GM21515 (cell line): ENCODE measurements around the gene RGP1.

Experiments
- ATAC-seq: cut with Tn5 transposase; IDR thresholded peaks from one replicate; pipeline ENCODE4 v1.9.1; 2021; ENCODE audit not compliant: unreplicated experiment

The RGP1 gene, protein sequence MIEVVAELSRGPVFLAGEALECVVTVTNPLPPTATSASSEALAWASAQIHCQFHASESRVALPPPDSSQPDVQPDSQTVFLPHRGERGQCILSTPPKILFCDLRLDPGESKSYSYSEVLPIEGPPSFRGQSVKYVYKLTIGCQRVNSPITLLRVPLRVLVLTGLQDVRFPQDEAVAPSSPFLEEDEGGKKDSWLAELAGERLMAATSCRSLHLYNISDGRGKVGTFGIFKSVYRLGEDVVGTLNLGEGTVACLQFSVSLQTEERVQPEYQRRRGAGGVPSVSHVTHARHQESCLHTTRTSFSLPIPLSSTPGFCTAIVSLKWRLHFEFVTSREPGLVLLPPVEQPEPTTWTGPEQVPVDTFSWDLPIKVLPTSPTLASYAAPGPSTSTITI

DNA sequence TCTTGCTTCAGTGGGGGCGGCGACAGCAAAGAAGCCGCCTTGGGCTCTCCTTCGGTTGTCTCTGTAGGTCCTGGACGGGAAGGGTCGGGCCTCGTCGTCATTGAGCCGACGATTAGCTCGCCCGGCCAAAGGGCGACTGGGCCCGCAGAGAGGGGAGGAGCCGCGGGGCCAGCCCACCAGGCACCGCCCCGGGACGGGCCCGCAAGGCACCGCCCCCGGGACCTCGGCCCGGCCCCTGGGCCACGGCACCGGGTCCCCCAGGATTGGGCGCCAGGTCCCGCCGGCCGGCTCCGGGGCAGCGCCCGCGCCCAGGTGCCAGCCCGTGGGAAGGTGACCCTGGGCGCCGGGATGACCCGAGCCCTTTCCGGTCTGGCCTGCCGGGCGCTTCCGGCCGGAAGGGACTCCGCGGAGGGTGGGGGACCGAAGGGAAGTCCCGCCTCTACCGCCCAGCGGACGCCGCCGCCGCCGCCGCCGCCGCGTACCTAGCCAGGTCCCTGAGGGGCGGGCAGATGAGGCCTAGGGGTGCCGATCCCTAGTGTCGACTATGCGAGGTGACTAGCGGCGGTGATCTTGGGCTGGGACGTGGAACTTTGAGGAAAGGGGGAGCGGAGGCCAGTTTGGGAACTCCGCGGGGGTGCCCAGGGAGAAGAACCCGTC lies at the start of gene RGP1, which contains the start of gene GBA2:
Gene RGP1 (plus strand): TSS at position 430 of the 657 bp plus-strand sequence. CDS start 469 bp downstream, outside the sequence.
Gene GBA2 (minus strand): TSS at position 371 of the 657 bp plus-strand sequence. CDS start 524 bp downstream, outside the sequence.
- ATAC-seq = peak; percentile 77

DNA sequence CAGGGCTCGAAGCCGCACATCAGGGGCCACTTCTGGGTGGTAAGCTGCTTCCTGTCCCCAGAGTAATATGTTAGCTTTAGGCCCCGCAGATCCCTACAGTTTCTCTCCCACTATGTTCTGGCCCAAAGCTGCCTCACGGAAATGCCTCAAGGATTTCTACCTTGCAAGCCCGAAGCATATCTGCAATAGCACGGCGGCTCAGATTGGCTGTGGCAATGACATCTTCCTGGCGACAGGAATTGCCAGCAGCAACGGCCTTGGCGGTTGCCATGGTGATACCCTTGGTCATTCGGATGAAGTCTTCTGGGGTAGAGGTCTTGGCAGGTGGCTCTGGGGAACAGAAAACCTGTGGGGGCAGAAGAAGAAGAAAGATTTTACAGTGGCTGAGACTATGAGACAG lies 49.1 kb upstream of the RGP1 start:
- ATAC-seq = no peak

DNA sequence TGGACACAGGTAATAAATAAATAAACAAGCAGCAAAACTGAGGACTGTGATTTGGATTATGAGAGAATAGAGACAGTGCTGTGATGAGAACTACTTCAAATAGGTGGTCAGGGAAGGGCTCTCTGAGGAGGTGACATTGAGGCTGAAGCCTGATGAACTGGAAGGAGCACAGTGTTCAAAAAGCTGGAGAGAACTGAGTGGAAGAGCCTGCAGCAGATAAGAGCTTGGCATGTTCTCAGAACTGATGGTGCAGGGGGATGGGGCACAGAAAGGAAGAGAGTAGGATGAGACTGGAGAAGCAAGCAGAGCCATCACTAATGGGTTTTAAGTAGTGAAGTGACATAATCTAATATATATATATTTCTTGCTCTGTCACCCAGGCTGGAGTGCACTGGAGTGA lies 48.1 kb upstream of the RGP1 start:
- no peak for ATAC-seq

DNA sequence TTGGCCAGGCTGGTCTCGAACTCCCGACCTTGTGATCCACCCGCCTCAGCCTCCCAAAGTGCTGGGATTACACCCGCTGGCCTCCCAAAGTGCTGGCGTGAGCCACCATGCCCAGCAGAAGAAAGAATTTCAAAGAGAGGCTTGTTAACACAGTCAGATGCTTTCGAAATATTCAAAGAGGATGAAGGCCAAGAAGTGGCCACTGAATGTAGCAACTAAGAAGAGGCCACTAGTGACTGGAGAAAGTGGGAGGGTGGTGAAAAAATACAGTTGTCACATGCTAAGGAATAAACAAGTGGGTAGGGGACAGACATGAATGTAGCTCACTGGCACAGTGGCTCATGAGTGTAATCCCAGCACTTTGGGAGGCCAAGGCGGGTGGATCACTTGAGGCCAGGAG lies 46.4 kb upstream of the RGP1 start:
- ATAC-seq = no peak

DNA sequence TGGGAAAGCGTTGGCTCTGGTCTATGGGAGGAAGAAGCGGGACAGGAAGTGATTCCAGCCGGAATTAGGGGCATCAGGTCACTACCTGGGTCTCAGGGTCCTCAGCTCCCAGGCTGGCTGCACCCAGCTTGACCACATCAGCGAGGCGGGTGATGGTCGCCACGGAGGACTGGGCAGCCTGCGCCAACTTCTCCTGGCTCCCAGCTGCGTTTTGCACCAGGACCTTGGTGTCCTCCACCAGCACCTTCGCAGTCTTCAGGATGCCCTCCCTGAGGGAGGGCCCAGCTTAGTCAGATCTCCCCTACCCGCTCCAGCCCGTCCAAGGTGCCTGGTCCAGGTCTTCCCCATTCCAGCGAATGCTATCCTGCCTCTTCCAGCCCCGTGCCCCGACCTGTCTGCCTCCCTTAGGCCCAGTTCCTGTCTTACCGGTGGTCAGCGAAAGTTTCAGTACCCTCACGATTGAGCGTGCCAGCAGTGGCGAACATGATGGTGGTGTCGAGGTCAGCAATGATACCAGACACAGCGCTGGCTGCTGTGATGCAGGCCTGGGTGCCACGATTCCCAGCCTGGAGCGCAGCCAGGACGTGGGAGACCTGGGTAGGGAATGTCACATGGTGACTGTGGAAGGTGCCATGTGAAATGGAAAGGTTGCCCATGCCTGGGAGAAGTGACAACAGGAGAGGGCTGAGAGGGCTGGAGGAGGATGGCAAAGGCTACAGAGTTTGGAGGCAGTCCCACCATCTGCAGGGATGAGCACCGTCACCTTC lies 45.0 kb upstream of the RGP1 start:
- no peak for ATAC-seq

DNA sequence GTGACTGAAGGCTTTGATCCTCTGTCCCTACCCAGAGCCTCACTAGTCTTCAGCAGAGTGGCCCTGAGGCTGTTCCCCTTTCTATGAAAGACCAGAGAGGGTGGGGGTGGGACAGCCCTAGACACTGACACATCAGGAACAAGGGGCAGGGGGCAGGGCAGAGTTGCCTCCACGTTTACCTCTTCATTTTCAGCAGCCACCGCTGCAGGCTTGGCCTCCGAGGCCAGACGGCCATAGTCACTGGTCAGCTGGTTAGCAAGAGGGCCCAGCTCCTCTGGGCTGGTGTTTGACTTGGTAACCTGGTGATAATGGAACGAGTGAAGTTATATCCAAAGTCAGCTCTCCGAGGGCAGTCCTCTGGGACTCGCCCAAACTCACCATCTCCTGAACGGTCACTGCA lies 43.7 kb upstream of the RGP1 start:
- ATAC-seq = no peak

DNA sequence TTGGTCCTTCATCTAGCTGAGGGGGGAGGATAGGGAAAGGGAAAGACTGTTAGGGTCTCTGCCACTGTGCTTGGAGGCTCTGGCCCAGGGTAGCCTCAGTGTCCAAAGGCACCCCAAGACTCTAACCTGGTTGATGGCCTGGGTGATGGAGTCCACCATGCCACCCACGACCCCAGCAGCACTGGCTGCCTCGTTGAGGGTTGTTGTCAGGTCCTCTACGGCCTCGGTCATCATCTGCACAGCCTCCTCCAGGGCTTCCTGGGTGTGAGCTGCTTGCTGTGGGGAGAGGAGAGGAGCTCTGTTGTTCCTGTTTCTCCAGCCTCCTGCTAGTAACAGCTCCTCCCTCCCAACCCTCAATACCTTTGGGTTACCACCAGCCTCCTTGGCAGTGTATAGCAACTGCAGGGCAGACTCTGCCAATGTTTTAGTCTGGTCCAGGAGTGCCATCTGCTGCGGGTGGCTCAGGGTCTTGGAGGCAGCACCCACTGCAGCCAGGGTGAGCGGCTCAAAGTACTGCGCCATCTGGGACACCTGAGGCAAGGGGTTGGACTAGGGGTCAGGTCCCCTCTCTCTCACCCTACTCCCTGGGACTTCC lies 43.2 kb upstream of the RGP1 start:
- no peak for ATAC-seq

DNA sequence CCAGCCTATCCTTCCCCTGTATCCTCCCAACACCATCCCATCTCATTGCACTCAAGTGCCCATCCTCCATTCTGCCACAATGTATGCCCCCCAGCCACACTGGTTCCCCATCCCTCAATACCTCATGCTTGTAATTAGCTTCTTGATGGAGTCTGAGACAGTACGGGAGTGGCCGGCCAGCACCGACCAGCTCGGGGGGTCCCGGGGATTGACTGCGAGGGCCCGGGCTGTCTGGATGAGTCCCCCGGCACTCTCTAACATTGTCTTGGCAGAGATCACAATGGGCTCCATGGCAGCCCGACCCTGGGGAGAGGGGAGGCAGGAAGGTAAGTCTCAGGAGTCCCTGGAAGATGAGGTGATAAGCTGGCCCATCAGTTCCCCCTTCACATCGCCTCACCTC lies 42.1 kb upstream of the RGP1 start:
- no peak for ATAC-seq

DNA sequence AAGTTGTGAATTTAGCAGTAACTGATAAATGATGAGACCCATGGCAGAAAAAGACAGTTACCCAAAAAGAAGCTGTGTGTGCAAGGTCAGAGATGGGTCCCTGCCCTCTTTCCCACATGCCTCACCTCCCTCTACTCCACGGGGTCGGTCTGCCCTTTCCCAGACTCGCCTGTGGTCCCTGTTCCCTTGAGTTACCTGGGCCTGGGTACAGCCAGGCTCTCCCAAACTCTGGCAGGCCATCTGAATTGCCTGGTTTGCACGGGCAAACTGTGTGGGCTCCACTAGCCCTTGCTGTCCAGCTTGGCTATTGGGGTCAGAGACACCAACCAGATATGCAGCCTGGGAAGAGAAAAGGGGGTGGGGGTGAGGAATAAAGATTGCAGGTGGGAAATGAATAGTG lies 40.9 kb upstream of the RGP1 start:
- no peak for ATAC-seq

DNA sequence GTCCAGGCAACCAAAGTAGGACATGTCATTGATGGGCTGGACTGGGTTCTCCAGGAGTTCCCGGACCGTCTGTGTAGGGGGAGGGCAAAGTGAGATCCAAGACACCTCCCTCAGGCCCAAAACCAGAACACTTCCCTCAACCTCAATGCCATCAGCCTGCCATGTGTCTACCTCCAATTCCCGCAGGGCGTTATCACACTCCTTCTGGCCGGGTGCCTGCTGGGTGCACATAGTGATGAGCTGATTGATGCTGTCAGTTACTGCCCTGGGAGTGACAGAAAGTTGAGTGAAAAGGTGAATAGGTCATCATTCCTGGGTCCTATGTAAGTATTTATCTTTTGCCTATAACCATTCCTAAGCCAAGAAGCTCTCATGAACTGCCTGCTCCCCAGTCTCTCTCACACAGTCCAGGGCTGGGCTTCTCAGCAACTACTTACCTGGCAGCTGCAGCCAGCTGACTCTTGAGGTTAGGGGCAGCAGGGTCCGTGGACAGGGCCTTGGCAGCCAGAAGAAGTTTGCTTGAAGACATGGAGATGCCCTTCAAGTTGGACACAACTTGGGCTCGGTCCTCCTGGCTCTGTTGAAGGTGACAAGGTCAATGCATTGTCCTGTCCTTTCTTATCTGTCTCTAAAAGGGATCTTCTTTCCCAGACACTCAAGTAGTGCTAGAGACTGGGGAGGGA lies 38.1 kb upstream of the RGP1 start:
- ATAC-seq = no peak

DNA sequence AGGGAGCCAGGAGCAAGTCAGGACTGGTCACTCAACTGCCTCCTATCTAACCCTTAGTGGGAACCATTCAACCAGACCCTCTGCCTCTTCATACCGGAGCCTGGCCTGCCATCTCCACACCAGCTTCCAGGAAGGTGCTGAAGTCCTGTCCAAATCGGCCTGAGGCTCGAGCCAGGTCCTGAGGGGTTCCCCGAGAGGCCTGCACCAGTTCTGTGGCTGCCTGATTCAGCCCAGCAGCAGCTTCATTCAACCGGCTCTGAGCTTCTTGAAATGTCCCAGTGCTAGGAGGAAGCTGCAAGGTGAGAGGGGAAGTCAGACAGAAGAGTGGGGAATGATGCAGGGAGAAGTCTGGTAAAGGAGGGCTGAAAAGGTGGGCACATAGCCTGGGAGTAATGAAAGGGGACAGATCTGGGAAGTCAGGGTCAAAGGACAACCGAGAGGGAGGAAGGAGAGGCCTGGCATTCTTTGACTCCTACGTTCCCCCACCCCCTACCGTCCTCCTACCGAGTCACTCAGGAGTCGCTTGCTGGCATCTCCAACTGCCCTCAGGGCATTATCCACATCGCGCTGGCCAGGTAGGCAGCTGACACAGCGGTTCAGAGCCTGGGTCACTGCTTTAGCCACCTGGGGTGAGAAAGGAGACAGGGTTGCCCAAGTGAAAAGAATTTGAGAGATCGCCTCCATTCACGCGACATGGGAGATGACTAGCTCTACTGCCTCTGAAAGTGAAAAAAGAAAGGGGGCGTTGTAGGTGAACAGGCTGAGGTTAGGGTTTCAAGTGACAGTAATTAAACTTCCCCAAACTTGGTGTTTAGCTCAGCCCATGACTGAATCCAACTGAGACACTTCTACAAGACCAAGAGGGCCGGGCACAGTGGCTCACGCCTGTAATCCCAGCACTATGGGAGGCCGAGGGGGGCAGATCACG lies 37.3 kb upstream of the RGP1 start:
- no peak for ATAC-seq

DNA sequence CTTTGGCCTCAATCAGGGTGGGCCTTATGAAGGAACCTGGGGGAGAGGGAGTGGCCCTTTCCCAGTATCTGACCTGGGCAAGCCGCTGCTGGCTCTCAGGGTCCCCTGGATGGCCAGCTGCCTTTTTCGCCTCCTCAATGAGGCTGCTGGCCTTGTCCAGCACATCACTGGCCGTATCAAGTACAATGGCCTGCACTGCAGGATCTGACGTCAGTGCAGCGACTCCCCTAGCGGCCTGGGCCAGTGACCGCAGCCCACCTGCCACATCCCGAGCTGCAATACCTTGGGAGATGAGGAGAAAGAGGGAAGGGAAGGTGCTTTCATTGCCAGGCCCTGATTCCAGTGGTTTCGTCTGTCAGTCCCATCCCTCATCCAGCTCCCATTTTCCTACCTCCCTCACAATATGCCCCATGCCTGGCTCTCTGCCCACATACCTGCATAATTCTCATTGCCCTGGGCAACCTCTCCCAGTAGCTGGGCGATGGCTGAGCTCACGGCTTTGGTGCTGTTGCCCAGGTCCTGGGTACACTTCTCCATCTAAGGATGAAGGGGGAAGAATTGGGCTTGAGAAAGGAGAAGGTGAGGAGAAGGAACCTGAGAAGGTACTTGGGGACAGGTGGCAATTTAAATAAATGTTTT lies 36.2 kb upstream of the RGP1 start:
- no peak for ATAC-seq

DNA sequence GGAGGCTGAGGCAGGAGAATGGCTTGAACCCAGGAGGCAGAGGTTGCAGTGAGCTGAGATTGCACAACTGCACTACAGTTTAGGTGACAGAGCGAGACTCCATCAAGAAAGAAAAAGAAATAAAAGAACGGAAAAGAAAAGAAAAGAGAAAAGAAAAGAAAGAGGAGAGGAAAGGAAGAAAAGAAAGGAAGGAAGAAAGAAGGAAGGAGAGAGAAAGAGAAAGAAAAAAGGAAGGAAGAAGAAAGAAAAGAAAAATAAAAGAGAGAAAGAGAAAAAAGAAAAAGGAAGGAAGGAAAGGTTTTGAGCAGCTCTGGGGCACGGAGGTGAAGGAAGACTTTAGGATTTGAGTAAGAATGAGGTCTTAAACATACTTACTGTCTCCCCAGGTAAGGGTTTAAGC lies 35.5 kb upstream of the RGP1 start:
- ATAC-seq = no peak

DNA sequence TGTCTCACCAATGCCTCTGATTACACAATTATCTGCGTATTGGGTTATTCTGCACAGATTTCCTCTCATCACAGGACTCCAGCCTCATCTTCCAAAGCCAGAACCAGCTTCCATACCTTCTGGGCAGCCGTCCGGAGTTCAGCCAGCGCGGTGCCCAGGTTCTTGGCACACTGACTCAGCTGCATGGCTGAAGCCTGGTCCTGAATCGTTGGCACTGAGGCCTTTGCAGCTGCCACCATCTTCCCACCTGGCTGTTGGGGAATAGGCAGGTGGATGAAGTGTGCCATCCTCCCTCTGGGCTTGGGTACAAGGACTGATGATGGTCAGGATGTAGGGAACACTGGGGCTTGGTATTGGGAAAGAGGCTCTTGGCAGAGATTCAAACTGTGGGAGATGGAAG lies 35.0 kb upstream of the RGP1 start:
- ATAC-seq = no peak

DNA sequence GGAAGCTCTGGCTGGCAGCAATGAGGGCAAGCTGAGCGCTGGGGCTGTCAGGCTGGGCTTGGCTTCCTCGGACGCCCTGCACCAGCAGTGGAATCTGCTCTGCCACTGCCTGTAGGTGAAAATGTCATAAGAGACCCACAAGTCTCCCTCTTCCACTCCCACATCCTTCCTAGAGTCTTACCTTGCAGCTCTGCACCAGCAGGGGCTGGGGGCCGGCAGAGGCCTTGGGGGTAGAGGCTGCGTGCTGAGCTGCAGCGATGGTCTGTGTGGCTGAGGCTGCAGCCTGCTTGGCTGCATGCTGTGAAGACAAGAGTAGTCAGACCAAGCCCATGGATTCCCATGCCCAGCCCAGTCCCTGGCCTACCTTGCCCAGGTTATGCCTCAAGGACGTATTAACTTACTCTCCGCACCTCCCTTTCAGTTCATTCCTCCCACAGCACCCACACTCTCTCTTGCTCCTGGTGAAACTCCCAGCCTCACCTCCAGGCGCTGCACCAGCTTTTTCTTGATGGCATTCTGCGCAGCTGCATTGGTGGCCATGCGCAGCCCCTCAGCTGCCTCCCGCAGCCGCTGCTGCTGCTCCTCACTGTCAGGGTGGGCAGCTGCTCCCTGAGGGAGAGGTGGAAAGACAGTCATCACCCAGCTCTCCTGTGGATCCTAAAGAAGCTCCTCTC lies 34.4 kb upstream of the RGP1 start:
- ATAC-seq = no peak

DNA sequence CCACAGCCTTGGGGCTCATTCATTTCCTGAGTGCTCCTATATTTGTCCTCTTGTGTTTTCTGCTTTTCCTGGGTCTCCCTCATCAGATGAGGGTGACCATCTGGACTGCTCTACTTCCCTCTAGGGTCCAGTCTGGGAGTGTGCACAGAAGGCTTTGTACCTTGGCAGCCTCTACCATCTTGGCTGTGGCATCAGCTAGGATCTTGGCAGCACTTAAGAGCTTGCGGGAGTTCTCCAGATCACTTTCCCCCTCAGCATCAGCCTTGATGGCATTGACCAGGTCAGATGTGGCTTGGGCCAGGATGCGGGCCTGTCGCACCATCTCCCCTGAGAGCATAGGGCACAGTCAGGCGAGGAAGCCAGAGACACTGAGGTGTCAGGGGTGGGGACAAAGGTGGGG lies 32.9 kb upstream of the RGP1 start:
- ATAC-seq = no peak

DNA sequence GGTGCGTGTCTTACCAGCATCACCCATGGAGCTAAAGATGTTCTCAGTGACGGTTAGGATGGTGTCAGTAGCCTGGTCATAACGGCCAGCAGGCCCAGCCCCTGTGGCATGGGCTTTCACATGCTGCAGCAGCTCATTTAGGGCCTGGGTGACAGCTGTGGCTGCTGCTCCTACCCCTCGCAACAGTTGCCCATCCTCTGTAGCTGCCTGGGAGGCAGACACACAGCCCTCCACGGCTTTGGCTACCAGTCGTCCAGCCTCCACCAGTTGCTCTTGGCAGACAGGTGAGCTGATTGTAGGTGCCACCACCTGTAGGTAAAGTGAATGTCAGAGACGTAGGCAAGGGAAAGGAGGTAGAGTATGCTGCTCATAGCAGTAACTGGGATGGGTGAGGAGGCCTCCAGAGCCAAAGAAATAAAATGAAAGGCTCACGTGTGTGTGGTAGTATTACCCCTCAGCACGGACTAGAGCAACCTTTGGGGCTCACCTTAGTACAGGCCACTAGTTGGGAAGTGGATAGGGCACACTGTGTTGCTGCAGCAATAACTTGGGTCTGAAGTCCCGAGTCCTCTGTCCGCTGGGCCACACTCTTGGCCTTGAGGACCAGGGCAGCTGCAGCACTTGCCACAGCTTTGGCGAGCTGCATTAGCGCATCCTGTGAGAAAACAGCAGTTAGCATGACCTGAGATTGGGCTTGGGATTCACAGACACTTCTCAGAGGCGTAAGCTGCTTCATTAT lies 31.8 kb upstream of the RGP1 start:
- no peak for ATAC-seq
